NAMALWA (cell line): Measurements from ENCODE around the gene VAT1L.
A peak's percentile ranks its signal among the peaks of the same experiment; 100 is the strongest.
"Not testable (repeated sequence)": the region's sequence is repeated elsewhere in the genome, so short reads cannot be mapped to it uniquely, and the experiment has no call there.

Experiments
- DNase-seq: peaks from one replicate; pipeline ENCODE4 v3.0.0-alpha.2; 2015; ENCODE audit warnings: low spot score

Gene VAT1L

GRCh38 chr16:77913738-77914253 is 125.4 kb downstream of the VAT1L start:
- no peak for DNase-seq

- no peak for DNase-seq
Measured at GRCh38 chr16:77916111-77916510, 127.7 kb downstream of the VAT1L start.

- DNase-seq, result no peak
Measured at GRCh38 chr16:77917971-77918370, 129.6 kb downstream of the VAT1L start.

- no peak for DNase-seq
Measured at GRCh38 chr16:77918809-77919707, 130.7 kb downstream of the VAT1L start.

- no peak for DNase-seq
Measured at GRCh38 chr16:77919761-77920415, 131.5 kb downstream of the VAT1L start.

- no peak for DNase-seq
Measured at GRCh38 chr16:77920984-77921383, 132.6 kb downstream of the VAT1L start.

GRCh38 chr16:77922228-77922754 is 133.9 kb downstream of the VAT1L start:
- DNase-seq, result no peak

- DNase-seq, result no peak
Measured at GRCh38 chr16:77925531-77925930, 137.2 kb downstream of the VAT1L start.

GRCh38 chr16:77928096-77928495 is 139.7 kb downstream of the VAT1L start:
- DNase-seq, result no peak

GRCh38 chr16:77929004-77929403 is 140.6 kb downstream of the VAT1L start:
- no peak for DNase-seq

- DNase-seq, result no peak
Measured at GRCh38 chr16:77931058-77931457, 142.7 kb downstream of the VAT1L start.

GRCh38 chr16:77937473-77938149 is 149.2 kb downstream of the VAT1L start:
- no peak for DNase-seq

GRCh38 chr16:77938913-77939312 is 150.5 kb downstream of the VAT1L start:
- DNase-seq, result no peak

- DNase-seq, result no peak
Measured at GRCh38 chr16:77939968-77940367, 151.6 kb downstream of the VAT1L start.

- no peak for DNase-seq
Measured at GRCh38 chr16:77943801-77944200, 155.4 kb downstream of the VAT1L start.

GRCh38 chr16:77944631-77945030 is 156.3 kb downstream of the VAT1L start:
- DNase-seq, result no peak

GRCh38 chr16:77945126-77945525 is 156.8 kb downstream of the VAT1L start:
- no peak for DNase-seq

- DNase-seq, result no peak
Measured at GRCh38 chr16:77946823-77947222, 158.5 kb downstream of the VAT1L start.

- DNase-seq, result not testable (repeated sequence)
Measured at GRCh38 chr16:77947590-77947989, 159.2 kb downstream of the VAT1L start.

GRCh38 chr16:77948835-77949234 is 160.5 kb downstream of the VAT1L start:
- no peak for DNase-seq

GRCh38 chr16:77949445-77949844 is 161.1 kb downstream of the VAT1L start:
- DNase-seq, result no peak

GRCh38 chr16:77951788-77952187 is 163.4 kb downstream of the VAT1L start:
- DNase-seq, result peak; percentile 57
